HEK293T (cell line): ENCODE data around the gene SASS6.

Experiments used
- ARNT ChIP-seq: fragments of 450-650 bp; IDR thresholded peaks from 2 replicates; pipeline ENCODE4 v1.6.1; 2017; ENCODE audit warnings: mild to moderate bottlenecking
- BHLHE40 ChIP-seq: fragments of 450-650 bp; IDR thresholded peaks from 2 replicates; pipeline ENCODE4 v1.6.1; 2016; ENCODE audit warnings: mild to moderate bottlenecking, moderate library complexity, borderline replicate concordance
- FOXA1 ChIP-seq: fragments of 450-650 bp; IDR thresholded peaks from 2 replicates; pipeline ENCODE4 v1.6.1; 2016; ENCODE audit warnings: mild to moderate bottlenecking
- FOXM1 ChIP-seq: fragments of 450-650 bp; IDR thresholded peaks from 2 replicates; pipeline ENCODE4 v1.6.1; 2017; ENCODE audit warnings: mild to moderate bottlenecking, borderline replicate concordance
- NFRKB ChIP-seq: fragments of 450-650 bp; IDR thresholded peaks from 2 replicates; pipeline ENCODE4 v1.6.1; 2016; ENCODE audit warnings: mild to moderate bottlenecking, moderate library complexity
- PKNOX1 ChIP-seq: fragments of 450-650 bp; IDR thresholded peaks from 2 replicates; pipeline ENCODE4 v1.6.1; 2016
- SP1 ChIP-seq: fragments of 450-650 bp; IDR thresholded peaks from 2 replicates; pipeline ENCODE4 v1.6.1; 2017
- SUZ12 ChIP-seq: fragments of 450-650 bp; IDR thresholded peaks from 2 replicates; pipeline ENCODE4 v1.6.1; 2016; ENCODE audit warnings: mild to moderate bottlenecking
- ZNF384 ChIP-seq: fragments of 450-650 bp; IDR thresholded peaks from 2 replicates; pipeline ENCODE4 v1.6.1; 2016

GRCh38 chr1:100036718-100037655 lies 95.7 kb downstream of the SASS6 start:
- TF ChIP-seq SP1 (no peak), NFRKB (no peak), BHLHE40 (no peak), PKNOX1 (no peak), SUZ12 (no peak), FOXA1 (no peak), FOXM1 (no peak), ARNT (no peak), ZNF384 (no peak)
